Hippocampal formation (tissue), 2 donors: ENCODE measurements around the gene ZNF230.

Source experiments
- DNase-seq, 2 donors: peaks; one replicate each; lab custom pipeline; 2025; lab: John Stamatoyannopoulos, UW

ZNF230 gene

DNA sequence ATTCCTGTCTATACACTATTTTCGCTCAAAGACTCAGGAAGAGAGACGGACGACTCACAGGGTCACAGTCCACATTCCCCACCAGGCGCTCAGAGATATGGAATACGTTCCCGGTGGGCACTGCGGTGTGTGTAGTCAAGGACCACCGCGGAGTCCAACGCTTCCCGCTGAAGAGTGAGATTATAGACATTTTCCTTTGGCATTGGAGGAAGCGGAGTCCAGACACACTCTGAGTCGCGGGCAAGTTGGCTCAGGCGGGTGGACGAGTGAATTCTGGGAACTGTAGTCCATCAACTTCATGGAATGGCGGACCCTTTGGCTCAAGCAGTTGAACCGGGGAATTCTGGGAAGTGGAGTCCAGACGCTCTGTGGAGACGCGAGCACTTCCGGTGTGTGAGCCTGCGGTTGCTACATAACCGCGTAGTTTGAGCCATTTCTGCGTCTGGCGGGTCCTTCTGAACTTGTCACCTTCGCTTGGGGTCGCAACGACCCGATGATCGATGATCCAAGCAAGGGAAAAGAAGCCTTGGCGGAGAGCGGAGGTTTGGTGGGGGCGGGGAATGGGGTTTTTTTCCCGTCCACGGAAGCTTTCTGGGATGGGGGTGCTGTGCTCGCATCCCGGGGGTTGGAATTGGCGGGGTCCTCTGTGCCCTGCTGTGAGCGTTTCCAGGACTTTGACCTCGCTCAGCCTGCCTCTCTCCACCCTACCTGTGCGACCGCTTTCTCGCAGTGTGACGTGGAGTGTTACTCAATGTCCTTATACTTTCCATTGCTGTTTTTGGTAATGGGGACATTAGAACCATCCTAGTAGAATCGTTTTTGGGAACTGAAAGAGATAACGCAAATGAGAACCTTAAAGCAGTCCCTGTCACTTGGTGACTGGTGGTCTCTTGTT lies at the start of gene ZNF230:
Gene ZNF230 (plus strand): TSS at position 392 of the 895 bp plus-strand sequence. CDS start 4,122 bp downstream, outside the sequence.
- peak; percentile 92 to 98 for DNase-seq

DNA sequence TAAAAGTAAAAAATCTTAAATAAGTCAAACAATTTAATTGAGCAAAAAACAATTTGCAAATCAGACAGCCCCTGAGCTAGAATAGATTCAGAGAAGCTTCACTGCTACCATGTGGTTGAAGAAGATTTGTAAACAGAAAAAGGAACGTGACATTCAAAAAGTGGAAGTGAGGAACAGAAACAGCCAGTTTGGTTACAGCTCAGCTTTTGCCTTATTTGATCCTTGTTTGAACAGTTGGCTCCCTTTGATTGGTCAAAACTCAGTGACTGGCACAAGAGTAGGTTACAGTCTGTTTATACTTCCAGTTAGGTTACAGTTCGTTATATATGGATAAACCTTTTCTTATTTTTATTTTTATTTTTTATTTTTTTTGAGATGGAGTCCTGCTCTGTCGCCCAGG lies 45.9 kb upstream of the ZNF230 start:
- no peak for DNase-seq

DNA sequence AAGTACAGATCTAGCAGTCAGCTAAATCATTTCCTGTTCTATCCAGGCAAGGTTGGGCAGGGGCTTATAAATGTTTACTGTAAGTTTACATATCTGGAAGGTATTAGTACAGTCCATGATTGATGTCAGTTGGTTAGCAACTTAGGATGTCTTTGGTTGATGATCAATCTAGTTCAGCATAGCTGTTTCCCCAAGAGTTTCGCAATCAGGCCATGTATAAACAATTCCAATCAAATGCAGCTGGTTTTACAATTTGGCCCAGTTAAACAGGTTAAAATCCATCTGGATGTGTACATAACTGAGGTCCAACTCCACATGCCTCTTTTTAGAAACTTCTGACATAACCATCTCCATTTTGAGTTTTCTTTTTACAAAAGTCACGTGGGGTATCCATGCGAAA lies 44.9 kb upstream of the ZNF230 start:
- no peak for DNase-seq

DNA sequence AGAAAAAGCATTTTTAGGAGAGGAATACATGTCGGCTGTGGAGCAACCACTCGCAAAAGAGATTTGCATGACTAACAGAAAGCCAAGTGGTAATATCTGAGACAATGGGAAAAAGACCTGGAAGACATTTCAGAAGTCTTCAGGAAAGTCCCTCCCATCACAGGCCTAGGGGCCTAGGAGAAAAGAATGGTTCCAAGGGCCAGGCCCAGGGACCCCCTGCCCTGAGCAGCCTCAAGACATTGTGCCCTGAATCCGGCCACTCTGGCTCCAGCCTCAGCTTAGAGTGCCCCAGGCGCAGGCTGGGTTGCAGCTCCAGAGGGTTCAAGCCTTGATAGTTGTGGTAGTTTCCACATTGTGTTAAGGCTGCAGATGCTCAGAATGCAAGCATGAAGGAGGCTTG lies 42.3 kb upstream of the ZNF230 start:
- DNase-seq = no peak

DNA sequence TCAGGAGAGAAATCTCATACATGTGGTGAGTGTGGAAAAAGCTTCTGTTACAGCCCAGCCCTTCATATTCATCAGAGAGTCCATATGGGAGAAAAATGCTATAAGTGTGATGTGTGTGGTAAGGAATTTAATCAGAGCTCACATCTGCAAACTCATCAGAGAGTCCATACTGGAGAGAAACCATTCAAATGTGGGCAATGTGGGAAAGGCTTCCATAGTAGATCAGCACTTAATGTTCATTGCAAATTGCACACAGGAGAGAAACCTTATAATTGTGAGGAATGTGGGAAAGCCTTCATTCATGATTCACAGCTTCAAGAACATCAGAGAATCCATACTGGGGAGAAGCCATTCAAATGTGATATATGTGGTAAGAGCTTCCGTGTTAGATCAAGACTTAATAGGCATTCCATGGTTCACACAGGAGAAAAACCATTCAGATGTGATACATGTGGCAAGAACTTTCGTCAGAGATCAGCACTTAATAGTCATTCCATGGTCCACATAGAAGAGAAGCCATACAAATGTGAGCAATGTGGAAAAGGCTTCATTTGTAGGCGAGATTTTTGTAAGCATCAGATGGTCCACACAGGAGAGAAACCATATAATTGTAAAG lies 36.6 kb upstream of the ZNF230 start:
- DNase-seq = no peak

DNA sequence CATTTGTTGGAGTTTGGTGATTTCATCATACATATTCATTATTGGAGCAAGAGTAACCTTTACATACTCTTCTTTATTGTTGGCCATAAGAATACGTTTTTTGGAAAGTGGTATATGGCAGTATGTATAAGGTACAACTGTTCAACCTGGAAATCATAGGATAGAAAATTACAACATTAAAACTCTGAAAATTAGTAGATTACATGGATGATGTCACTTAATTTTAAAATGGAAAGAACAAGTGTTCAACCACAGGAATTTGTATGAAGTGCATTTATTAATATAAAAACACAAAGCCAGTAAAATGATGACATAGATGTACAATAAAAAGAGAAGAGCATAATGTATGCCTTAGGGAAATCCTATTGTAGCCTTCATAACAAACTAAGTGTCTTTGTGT lies 26.0 kb upstream of the ZNF230 start:
- no peak for DNase-seq

DNA sequence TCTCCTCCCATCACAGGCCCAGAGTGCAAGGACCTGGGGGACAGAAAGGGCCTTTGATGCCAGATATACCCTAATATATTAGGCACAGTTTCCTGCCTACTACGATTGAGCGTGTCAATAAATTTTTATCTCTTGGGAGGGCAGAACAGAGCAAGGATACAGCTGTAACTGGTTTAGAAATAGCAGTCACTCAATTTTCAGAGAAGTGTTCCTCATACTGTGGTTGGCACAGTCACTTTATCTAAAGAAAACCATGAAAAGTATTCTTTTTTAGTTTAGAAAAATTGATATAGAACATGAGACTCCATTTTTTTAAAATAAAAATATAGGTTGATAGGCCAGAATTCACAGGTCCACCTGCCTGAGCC lies 19.2 kb upstream of the ZNF230 start:
- DNase-seq = peak in 1 of 2 donors; percentile 28

DNA sequence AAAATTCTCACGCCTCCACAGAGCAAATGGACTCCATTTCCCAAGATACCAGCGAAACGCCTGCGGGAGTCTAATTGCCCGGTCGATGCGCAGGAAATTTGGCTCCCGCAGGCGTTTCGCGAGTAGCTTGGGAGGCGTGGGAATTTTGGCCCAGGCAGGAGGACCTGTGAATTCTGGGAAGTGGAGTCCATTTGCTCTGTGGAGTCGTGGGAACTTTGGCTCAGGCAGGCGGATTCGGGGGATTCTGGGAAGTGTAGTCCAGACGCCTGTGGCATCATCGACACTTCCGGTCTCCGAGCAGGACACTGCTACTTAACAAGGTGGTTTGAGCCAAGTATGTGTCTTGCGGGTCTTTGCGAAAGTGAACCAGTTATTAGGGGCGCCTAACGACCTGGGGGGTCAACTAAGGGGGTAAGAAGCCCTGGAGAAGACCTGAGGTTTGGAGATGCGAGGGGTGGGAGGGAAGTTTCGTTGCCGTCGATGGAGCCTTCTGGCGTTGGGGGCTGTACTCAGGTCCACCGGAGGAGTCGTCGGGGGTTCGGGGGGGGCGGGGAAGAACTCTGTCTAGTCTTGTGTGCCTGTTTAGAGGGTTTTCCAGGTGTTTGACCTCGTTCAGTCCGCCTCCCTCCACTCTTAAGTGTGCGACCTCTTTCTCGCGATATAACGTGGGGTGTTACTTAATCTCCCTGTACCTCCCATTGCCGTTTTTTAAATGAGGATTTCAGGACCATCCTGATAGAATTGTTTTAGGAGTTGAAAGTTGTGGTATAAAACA lies 18.7 kb upstream of the ZNF230 start, which contains the start of gene ZNF155:
Gene ZNF155 (plus strand): TSS at position 277 of the 775 bp plus-strand sequence. CDS start 4,356 bp downstream, outside the sequence.
- peak; percentile 94 to 98 for DNase-seq

DNA sequence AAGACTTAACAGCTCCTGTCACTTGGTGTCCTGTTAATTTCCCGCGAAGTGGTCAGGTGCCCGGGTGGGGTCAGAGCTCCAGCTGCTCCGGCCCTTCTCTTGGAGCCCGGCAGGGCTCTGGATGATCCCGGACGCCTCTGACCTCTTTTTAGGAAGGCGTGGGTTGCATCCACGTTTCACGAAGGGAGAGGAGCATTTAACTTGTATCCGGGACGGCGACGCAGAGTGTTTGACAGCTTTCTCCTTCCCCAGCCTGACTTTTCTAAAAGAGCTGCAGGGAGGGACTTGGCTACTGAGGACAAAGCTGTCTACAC lies 18.1 kb upstream of the ZNF230 start:
- DNase-seq = no peak

DNA sequence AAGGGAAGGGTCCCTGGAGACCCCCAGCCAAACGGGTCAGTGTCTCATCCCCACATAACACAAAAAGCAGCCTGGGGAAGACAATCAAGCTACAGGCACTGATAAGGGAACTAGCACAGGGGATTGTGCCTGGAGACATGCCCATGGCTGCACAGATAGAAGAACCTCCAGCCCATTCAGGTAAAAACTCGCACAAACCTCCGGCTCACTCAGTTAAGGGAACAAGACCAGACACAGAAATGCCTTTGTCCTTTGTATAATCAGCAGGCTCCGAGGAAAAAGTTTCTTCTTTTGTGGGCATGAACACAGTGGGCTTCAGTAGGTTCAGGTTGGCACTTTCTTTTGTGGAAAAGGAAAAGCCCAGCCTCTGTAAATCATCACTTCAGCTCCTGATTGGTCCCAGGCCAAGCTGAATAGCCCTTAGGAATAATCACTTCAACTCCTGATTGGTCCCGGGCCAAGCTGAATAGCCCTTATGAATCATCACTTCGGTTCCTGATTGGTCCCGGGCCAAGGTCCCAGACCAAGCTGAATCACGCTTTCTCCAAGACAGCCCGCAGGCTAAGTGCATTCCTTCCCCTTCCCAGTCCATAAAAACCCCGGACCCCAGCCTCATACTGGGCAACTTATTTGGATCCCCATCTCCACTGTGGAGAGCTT lies 5.0 kb upstream of the ZNF230 start:
- DNase-seq = no peak

DNA sequence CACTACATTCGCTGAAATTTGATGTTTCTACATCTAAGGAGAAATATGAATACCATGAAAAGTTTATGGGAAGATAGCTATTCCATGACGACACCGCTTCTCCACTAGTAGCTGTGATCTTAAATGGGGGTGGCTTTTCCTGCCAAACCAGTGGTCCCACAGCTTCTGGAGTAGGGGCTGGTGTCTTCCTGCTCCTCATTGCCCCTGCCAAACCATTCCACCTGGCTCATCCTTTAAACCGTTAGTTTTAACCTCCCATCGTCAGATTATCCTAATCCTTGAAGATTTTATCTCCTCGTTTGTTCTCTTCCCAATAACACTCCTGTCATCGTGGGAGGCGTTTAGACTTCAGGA lies 568 bp upstream of the ZNF230 start:
- DNase-seq = no peak

DNA sequence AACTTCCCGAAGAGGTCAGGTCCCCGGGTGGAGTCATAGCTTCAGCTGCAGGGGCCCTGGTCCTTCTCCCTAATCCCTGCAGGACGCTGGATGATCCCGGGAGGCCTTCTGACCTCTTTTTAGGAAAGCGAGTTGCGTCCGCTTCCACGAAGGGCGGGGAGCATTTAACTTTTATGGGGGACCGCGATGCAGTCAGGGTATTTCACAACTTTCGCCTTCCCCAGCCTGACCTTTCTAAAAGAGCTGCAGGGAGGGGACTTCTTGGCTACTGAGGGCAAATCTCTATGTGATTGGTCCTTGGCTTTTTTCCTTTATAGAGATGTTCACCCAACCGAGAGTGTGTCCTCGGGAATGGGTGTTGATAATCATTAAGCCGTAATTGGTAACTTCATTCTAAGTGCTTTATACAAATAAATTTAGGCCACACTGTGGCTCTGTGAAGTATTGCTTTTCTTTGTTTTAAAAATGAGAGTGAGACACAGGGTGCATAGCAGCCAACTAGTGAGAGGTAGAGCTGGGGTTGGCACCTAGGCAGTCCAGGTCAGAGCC lies 778 bp downstream of the ZNF230 start:
- DNase-seq = peak in 1 of 2 donors; percentile 0

DNA sequence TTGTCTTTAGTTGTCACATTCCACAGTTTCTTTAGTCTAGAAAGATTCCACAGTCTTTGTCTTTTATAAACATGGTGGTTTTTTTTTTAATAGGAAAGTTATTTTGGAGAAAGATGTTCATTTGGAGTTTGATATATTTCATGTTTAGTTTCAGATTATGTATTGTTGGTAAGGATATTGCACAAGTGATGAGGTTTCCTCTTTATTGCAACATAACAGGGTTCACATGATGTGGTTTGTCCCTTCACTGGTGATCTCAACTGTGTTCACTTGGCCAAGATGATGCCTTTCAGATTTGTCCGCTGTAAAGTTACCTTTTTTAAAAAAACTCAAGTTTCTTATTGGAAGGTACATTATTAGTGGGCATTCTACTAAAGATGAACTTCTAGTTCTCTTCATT lies 3.2 kb downstream of the ZNF230 start:
- DNase-seq = no peak

DNA sequence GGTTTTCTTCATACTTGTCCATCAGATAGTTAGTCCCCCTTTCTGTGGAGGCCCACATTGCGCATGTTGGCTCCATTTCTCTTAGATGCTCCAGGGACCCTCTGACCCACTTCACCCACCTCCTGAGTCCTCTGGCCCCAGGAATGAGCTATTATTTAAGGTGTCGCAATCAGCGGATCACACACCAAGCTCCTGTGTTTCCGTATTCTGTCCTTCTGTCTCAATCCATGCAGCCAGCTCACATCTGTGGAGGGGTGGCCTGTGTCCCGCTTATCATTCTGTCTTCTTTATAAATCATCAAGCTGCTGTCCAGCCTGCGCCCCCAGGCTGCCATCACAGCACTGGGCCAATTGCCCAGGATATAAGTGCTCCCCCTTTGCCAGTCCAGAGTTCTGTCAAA lies 4.7 kb downstream of the ZNF230 start:
- DNase-seq = no peak

DNA sequence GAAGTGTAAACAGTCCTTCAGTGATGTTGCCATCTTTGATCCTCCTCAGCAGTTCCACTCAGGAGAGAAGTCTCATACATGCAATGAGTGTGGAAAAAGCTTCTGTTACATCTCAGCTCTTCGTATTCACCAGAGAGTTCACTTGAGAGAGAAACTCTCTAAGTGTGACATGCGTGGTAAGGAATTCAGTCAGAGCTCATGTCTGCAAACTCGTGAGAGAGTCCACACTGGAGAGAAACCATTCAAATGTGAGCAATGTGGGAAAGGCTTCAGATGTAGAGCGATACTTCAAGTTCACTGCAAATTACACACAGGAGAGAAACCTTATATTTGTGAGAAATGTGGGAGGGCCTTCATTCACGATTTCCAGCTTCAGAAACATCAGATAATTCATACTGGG lies 7.7 kb downstream of the ZNF230 start:
- no peak for DNase-seq

DNA sequence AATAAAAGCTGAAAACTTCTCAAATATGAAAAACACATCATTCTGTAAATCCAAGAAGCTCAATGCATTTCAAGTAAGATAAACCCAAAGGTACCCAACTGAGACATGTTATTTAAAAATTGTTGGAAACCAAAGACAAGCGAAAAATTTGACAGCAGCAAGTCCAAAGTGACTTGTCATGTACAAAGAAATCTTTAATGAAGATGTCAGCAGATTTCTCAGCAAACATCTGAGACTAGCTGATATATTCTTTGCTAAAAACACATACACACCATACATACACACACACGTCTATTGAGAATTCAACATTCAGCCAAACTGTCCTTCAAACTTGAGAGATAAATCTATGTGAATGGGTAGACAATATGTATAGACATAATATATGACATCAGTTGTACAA lies 16.7 kb downstream of the ZNF230 start:
- no peak for DNase-seq

DNA sequence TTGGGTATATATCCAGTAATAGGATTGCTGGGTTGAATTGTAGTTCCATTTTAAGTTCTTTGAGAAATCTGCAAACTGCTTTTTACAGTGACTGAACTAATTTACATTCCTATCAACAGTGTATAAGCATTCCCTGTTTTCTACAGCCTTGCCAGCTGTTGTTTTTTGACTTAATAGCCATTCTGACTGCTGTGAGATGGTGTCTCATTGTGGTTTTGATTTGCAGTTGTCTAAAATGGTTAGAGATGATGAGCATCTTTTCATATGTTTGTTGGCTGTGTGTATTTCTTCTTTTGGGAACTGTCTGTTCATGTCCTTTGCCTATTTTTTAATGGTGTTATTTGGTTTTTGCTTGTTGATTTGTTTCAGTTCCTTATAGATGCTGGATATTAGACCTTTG lies 18.5 kb downstream of the ZNF230 start:
- DNase-seq = no peak

DNA sequence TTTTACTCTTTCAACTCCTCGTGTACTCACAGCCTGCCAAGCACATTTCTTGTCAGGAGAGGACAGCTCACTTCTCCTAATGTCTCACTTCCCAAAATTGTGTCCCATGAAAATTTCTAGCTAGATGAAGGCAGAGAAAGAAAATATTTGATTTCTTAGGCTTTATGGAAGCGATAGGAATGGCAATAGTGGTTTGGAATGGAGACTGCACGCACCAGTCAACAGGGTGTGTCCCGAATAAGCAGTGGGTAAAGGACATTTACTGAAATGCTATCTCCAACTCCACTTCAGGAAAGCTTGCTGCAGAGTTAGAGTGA lies 22.1 kb downstream of the ZNF230 start:
- no peak for DNase-seq

DNA sequence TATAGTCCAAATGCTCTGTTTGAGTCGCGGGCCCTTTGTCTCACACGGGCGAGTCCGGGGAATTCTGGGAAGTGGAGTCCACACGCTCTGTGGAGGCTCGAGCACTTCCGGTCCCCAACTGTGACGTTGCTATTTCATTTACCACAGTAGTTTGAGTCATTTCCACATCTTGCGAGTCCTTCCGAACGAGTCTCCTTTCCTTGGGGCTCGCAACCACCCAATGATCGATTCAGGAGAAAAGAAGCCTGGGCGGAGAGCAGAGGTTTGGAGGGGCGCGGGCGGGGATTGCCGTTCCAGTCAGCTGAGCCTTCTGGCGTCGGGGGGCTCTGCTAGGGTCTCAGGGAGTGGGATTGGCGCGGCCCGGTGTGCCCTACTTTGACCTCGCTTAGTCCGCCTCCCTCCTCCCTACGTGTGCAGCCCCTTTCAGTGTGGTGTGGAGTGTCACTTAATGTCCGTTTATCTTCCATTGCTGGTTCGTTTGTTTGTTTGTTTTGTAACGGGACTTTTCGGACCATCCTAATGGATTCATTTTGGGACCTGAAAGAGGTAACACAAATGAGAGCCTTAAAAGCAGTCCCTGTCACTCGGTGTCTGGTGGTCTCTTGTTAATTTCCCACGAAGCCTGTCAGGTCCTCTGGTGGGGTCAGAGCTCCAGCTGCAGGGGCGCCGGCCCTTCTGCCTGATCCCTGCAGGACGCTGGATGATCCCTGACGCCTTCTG lies 22.6 kb downstream of the ZNF230 start, which contains the start of gene ZNF222:
Gene ZNF222 (plus strand): TSS at position 163 of the 720 bp plus-strand sequence. CDS start 58 bp downstream, at position 221.
- DNase-seq = peak; percentile 76

DNA sequence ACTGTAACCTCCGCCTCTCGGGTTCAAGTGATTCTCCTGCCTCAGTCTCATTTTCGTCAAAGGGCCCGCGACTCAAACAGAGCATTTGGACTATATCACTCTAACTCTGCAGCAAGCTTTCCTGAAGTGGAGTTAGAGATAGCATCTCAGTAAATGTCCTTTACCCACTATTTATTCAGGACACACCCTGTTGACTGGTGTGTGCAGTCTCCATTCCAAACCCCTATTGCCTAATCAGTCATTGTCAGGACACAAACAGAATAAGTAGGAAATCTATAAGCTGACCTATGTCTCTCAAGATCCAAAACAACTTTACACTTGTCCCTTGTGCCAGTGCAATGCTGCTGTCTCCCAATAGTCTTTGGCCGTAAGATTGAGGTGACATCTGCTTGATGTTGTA lies 23.9 kb downstream of the ZNF230 start:
- no peak for DNase-seq

DNA sequence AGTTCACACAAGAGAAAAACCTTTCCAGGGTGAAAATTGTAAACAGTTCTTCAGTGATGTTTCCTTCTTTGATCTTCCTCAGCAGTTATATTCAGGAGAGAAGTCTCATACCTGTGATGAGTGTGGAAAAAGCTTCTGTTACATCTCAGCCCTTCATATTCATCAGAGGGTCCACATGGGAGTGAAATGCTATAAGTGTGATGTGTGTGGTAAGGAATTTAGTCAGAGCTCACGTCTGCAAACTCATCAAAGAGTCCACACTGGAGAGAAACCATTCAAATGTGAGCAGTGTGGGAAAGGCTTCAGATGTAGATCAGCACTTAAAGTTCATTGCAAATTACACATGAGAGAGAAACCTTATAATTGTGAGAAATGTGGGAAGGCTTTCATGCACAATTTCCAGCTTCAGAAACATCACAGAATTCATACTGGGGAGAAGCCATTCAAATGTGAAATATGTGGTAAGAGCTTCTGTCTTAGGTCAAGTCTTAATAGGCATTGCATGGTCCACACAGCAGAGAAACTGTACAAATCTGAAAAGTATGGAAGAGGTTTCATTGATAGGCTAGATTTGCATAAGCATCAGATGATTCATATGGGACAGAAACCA lies 29.3 kb downstream of the ZNF230 start:
- no peak for DNase-seq
